Measurements from ENCODE around the gene ATP13A1. TPM values are rescaled to one million over a fixed set of nuclear protein-coding genes. Genes with fewer than 3 reads are reported as not detected.

The ATP13A1 gene
- total and polyA plus RNA-seq, 2 donors (not counting 3 experiments of a cell fraction or from before 2014, with no cell fraction given) = 36.9 to 48.7 TPM

DNA sequence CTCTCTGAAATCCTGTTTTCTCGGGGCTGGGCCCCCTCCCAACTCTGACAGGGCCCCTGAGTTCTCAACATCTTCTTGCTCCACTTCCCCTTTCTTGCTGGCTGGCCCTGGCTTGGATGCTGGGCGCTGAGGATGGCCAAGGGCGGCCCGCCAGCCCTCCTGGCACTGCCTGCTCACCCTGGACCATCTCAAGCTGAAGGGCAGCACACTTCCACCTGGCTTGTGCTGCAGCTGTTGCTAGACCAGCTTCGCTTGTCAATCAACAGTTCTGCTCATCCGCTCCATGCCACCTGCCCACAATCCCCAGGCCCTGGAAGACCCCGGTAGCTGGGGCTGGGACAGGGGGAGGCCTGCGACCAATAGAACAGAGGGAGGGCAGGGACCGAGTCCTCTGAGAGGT is 13.1 kb downstream of the ATP13A1 start:
- no peaks in the 10 kb centered on the region for H4K20me1 ChIP-seq (replicated peaks; ENCODE audit: control insufficient read depth, extremely low read depth, insufficient read depth, low read length)
- no TSS peak for BruUV-seq (replicated peaks)
- H3K4me1 ChIP-seq (ENCODE audit: control insufficient read depth, extremely low read depth, insufficient read depth, low read length) = no peaks in the 10 kb centered on the region
- DNase-seq (ENCODE audit: low read depth, low spot score) = no peak
- no peak for FAIRE-seq
- dilution Hi-C loops (cut with MboI; ENCODE audit: extremely low pct_ligation_motif_present, low sequenced_read_pairs) = no loop called here
- H3K27ac ChIP-seq (ENCODE audit: insufficient read depth, low read depth, low read length) = no peak overlapping the region
- H3K27me3 ChIP-seq (ENCODE audit: control insufficient read depth in 2 of 2, insufficient read depth in 2 of 2, low read length in 2 of 2) = no peaks in the 10 kb centered on the region
- H3K9me3 ChIP-seq (replicated peaks; ENCODE audit: control insufficient read depth, insufficient read depth, low read length) = no peaks in the 10 kb centered on the region
- no peak overlapping the region for H3K9ac ChIP-seq (replicated peaks; ENCODE audit: extremely low read depth, insufficient read depth, low read length)
- no peaks in the 10 kb centered on the region for H3K79me2 ChIP-seq (ENCODE audit: control insufficient read depth, insufficient read depth, low read length)
- no peak overlapping the region for H3K4me2 ChIP-seq (ENCODE audit: insufficient read depth, low read length)
- H3K9me1 ChIP-seq (replicated peaks; ENCODE audit: control insufficient read depth, extremely low read depth, insufficient read depth, low read length) = no peaks in the 10 kb centered on the region
- TF ChIP-seq EZH2 (IDR thresholded peaks at IDR 0.05; ENCODE audit: borderline replicate concordance, low read depth, low read length, severe bottlenecking) = no peak
- TF ChIP-seq POLR2A (IDR thresholded peaks at IDR 0.05; ENCODE audit: low read depth, low read length) = no peak
- no peak for TF ChIP-seq FOS (IDR thresholded peaks at IDR 0.05; ENCODE audit: borderline replicate concordance, insufficient read depth, low read length)
- TF ChIP-seq, protein P1, sequence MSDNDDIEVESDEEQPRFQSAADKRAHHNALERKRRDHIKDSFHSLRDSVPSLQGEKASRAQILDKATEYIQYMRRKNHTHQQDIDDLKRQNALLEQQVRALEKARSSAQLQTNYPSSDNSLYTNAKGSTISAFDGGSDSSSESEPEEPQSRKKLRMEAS (IDR thresholded peaks at IDR 0.05; ENCODE audit: insufficient read depth, insufficient read length) = no peak
- TF ChIP-seq GATA2 (IDR thresholded peaks at IDR 0.05; ENCODE audit: insufficient read depth, insufficient read length, low read depth, low read length) = no peak
- no peak for TF ChIP-seq JUN (IDR thresholded peaks at IDR 0.05; ENCODE audit: borderline replicate concordance, insufficient read depth, insufficient read length, low read depth)
- TF ChIP-seq MYC (IDR thresholded peaks at IDR 0.05; ENCODE audit: low read depth, low read length) = no peak
- no peak for TF ChIP-seq POLR2AphosphoS5 (IDR thresholded peaks at IDR 0.05; ENCODE audit: insufficient read depth, low read depth, low read length)
- TF ChIP-seq, protein P2, sequence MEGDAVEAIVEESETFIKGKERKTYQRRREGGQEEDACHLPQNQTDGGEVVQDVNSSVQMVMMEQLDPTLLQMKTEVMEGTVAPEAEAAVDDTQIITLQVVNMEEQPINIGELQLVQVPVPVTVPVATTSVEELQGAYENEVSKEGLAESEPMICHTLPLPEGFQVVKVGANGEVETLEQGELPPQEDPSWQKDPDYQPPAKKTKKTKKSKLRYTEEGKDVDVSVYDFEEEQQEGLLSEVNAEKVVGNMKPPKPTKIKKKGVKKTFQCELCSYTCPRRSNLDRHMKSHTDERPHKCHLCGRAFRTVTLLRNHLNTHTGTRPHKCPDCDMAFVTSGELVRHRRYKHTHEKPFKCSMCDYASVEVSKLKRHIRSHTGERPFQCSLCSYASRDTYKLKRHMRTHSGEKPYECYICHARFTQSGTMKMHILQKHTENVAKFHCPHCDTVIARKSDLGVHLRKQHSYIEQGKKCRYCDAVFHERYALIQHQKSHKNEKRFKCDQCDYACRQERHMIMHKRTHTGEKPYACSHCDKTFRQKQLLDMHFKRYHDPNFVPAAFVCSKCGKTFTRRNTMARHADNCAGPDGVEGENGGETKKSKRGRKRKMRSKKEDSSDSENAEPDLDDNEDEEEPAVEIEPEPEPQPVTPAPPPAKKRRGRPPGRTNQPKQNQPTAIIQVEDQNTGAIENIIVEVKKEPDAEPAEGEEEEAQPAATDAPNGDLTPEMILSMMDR (IDR thresholded peaks at IDR 0.05; ENCODE audit: extremely low read depth in 1 of 2, insufficient read depth in 1 of 2, low read depth in 1 of 2, low read length in 2 of 2) = no peak
- H3K4me3 ChIP-seq (replicated peaks in 1 of 3; ENCODE audit: insufficient read depth in 1 of 3, low read depth in 1 of 3, low read length in 3 of 3) = no peak overlapping the region
- ChIA-PET POLR2A (no interaction called here), CTCF (interaction anchor here (0.9 kb wide), 1 partner anchor 13 kb away, joined by 6 read pairs; the partner anchor contains the start of gene ATP13A1)
- H2AFZ ChIP-seq (ENCODE audit: low read depth, low read length) = no peak overlapping the region
- intact Hi-C loops (cut with micrococcal nuclease) = no loop called here
- peaks cover 2 to 75% of the 10 kb centered on the region in 2 experiments for H3K36me3 ChIP-seq (ENCODE audit: control insufficient read depth in 2 of 2, extremely low read depth in 1 of 2, insufficient read depth in 2 of 2, low read length in 2 of 2)
